ENCODE results near the gene ULK4.

The ULK4 gene

DNA sequence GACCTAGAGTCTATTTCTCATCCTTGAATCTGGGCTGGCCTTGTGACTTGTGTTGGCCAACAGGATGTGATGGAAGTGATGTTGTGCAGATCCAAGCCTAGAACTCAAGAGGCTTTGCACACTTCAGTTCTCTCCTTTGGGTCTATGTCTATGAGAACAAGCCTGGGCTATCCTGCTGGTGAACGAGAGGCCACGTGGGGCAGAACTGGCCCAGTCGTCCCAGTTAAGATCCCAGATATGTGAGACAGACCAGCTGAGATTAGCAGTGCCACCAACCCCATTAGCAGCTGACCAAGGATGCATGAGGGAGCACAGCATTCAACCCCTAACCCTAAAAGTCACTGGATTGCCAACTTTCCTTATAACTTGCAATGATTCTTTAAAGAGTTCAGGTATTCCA lies 662.9 kb downstream of the ULK4 start:
- H4K20me1 ChIP-seq (ENCODE audit: insufficient read depth, low read length, poor library complexity, severe bottlenecking), result no peaks in the 10 kb centered on the region
- TF ChIP-seq, protein P1, sequence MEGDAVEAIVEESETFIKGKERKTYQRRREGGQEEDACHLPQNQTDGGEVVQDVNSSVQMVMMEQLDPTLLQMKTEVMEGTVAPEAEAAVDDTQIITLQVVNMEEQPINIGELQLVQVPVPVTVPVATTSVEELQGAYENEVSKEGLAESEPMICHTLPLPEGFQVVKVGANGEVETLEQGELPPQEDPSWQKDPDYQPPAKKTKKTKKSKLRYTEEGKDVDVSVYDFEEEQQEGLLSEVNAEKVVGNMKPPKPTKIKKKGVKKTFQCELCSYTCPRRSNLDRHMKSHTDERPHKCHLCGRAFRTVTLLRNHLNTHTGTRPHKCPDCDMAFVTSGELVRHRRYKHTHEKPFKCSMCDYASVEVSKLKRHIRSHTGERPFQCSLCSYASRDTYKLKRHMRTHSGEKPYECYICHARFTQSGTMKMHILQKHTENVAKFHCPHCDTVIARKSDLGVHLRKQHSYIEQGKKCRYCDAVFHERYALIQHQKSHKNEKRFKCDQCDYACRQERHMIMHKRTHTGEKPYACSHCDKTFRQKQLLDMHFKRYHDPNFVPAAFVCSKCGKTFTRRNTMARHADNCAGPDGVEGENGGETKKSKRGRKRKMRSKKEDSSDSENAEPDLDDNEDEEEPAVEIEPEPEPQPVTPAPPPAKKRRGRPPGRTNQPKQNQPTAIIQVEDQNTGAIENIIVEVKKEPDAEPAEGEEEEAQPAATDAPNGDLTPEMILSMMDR (conservative IDR thresholded peaks at IDR 0.05; ENCODE audit: low read length), result no peak
- TF ChIP-seq EZH2phosphoT487 (IDR thresholded peaks at IDR 0.05; ENCODE audit: borderline replicate concordance), result no peak

DNA sequence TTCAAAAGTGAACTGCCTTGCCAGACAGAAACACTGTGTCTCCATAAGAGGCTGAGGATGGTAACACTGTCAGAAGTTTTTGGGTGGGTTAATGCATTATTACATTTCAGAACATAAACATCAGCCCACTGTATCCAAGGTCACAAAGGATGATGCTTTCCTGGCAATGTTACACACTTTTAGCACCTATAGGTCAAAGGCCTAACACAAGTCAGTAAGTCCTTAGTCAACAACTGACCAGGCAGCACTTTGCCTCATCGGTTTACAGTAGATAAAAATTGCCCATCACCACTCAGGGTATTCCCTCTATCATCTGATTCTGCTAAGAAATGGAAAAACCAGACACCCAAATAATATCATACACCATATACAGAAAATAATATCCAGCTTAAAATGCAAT lies 664.2 kb downstream of the ULK4 start:
- no peak overlapping the region for H3K4me2 ChIP-seq (ENCODE audit: low read depth, low read length, poor library complexity, severe bottlenecking)
- no peaks in the 10 kb centered on the region for H3K27me3 ChIP-seq (ENCODE audit: insufficient read depth, low read length, poor library complexity, severe bottlenecking)
- H4K20me1 ChIP-seq (ENCODE audit: insufficient read depth, low read length, poor library complexity, severe bottlenecking), result no peaks in the 10 kb centered on the region
- no peaks in the 10 kb centered on the region for H3F3A ChIP-seq (ENCODE audit: low read depth)
- no peak overlapping the region for H2AFZ ChIP-seq (ENCODE audit: low read length)
- no peaks in the 10 kb centered on the region for H3K9me3 ChIP-seq (ENCODE audit: insufficient read depth, low read depth, low read length)
- no peaks in the 10 kb centered on the region for H3K4me1 ChIP-seq (ENCODE audit: insufficient read depth, low read length, poor library complexity, severe bottlenecking)
- no peaks in the 10 kb centered on the region for H3K79me2 ChIP-seq (ENCODE audit: insufficient read depth, low read length)
- H3K9me2 ChIP-seq (replicated peaks; ENCODE audit: low read depth, low read length), result no peaks in the 10 kb centered on the region
- H3K4me3 ChIP-seq (ENCODE audit: low read length, poor library complexity, severe bottlenecking), result no peak overlapping the region
- TF ChIP-seq EZH2phosphoT487 (IDR thresholded peaks at IDR 0.05; ENCODE audit: borderline replicate concordance), result no peak
- H3K9ac ChIP-seq (ENCODE audit: low read depth, low read length, poor library complexity, severe bottlenecking), result no peak overlapping the region
- H3K36me3 ChIP-seq (ENCODE audit: insufficient read depth, low read length), result no peaks in the 10 kb centered on the region

More for the DNA sequence above, 662.9 kb downstream of the ULK4 start:
- Histone ChIP-seq H3K36me3 (ENCODE audit: insufficient read depth, low read length) (no peaks in the 10 kb centered on the region), H2AFZ (ENCODE audit: low read length) (no peak overlapping the region), H3K9ac (ENCODE audit: low read depth, low read length, poor library complexity, severe bottlenecking) (no peak overlapping the region), H3K27me3 (ENCODE audit: insufficient read depth, low read length, poor library complexity, severe bottlenecking) (no peaks in the 10 kb centered on the region), H3K9me2 (replicated peaks; ENCODE audit: low read depth, low read length) (no peaks in the 10 kb centered on the region), H3K9me3 (ENCODE audit: insufficient read depth, low read depth, low read length) (no peaks in the 10 kb centered on the region), H3K79me2 (ENCODE audit: insufficient read depth, low read length) (no peaks in the 10 kb centered on the region), H3F3A (ENCODE audit: low read depth) (no peaks in the 10 kb centered on the region), H3K4me3 (ENCODE audit: low read length, poor library complexity, severe bottlenecking) (no peak overlapping the region), H3K4me1 (ENCODE audit: insufficient read depth, low read length, poor library complexity, severe bottlenecking) (peaks cover 5% of the 10 kb centered on the region), H3K4me2 (ENCODE audit: low read depth, low read length, poor library complexity, severe bottlenecking) (no peak overlapping the region)

DNA sequence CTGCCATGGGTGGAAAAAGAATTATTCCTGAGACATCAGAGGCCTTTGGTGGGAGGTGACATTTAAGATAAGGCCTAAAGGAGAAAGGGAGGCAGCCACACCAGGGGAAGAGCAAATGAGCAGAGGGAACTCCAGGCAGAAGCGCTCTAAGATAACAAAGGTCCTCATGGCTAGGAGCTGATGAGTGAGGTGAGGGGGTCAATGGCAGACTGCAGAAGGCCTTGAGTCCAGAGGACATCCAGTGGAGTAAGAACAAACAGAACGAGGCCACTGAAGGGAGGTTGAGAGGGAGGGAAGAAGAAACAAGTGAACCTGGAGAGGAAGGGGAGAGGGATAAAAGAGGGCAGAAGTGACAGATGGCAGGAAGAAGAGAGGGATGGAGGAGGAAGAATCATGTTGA lies 665.3 kb downstream of the ULK4 start:
- no peak overlapping the region for H3K4me3 ChIP-seq (ENCODE audit: low read length, poor library complexity, severe bottlenecking)
- no peaks in the 10 kb centered on the region for H3F3A ChIP-seq (ENCODE audit: low read depth)
- H3K9me2 ChIP-seq (replicated peaks; ENCODE audit: low read depth, low read length), result no peaks in the 10 kb centered on the region
- H3K27me3 ChIP-seq (ENCODE audit: insufficient read depth, low read length, poor library complexity, severe bottlenecking), result no peaks in the 10 kb centered on the region
- no peaks in the 10 kb centered on the region for H3K9me3 ChIP-seq (ENCODE audit: insufficient read depth, low read depth, low read length)
- TF ChIP-seq, protein P1 (conservative IDR thresholded peaks at IDR 0.05; ENCODE audit: low read length), result no peak
- H3K4me2 ChIP-seq (ENCODE audit: low read depth, low read length, poor library complexity, severe bottlenecking), result no peak overlapping the region
- no peak overlapping the region for H3K9ac ChIP-seq (ENCODE audit: low read depth, low read length, poor library complexity, severe bottlenecking)
- H2AFZ ChIP-seq (ENCODE audit: low read length), result no peak overlapping the region
- no peaks in the 10 kb centered on the region for H4K20me1 ChIP-seq (ENCODE audit: insufficient read depth, low read length, poor library complexity, severe bottlenecking)
- H3K36me3 ChIP-seq (ENCODE audit: insufficient read depth, low read length), result no peaks in the 10 kb centered on the region
- H3K4me1 ChIP-seq (ENCODE audit: insufficient read depth, low read length, poor library complexity, severe bottlenecking), result no peaks in the 10 kb centered on the region
- no peaks in the 10 kb centered on the region for H3K79me2 ChIP-seq (ENCODE audit: insufficient read depth, low read length)

DNA sequence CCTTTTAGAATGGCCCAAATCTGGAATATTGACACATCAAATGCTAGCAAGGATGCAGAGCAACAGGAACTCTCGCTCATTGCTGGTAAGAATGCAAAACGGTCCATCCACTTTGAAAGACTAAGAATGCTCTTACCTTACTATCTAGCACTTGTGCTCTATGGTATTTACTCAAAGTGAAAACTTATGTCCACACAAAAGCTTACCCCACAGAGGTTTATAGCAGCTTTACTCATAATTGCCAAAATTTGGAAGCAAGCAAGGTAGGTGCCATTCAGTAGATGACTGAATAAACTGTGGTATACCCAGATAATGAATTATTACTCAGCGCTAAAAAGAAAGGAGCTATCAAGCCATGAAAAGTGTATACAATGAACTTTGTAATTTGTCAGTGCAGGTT lies 666.2 kb downstream of the ULK4 start:
- Histone ChIP-seq H3K36me3 (ENCODE audit: insufficient read depth, low read length) (no peaks in the 10 kb centered on the region), H3K27me3 (ENCODE audit: insufficient read depth, low read length, poor library complexity, severe bottlenecking) (no peaks in the 10 kb centered on the region), H2AFZ (ENCODE audit: low read length) (no peak overlapping the region), H3F3A (ENCODE audit: low read depth) (no peaks in the 10 kb centered on the region), H3K79me2 (ENCODE audit: insufficient read depth, low read length) (no peaks in the 10 kb centered on the region), H3K4me3 (ENCODE audit: low read length, poor library complexity, severe bottlenecking) (no peak overlapping the region), H3K4me1 (ENCODE audit: insufficient read depth, low read length, poor library complexity, severe bottlenecking) (no peaks in the 10 kb centered on the region), H3K9me3 (ENCODE audit: insufficient read depth, low read depth, low read length) (no peaks in the 10 kb centered on the region), H3K4me2 (ENCODE audit: low read depth, low read length, poor library complexity, severe bottlenecking) (no peak overlapping the region), H4K20me1 (ENCODE audit: insufficient read depth, low read length, poor library complexity, severe bottlenecking) (no peaks in the 10 kb centered on the region), H3K9me2 (replicated peaks; ENCODE audit: low read depth, low read length) (no peaks in the 10 kb centered on the region), H3K9ac (ENCODE audit: low read depth, low read length, poor library complexity, severe bottlenecking) (no peak overlapping the region)
- TF ChIP-seq, protein P1 (conservative IDR thresholded peaks at IDR 0.05; ENCODE audit: low read length), result no peak
- TF ChIP-seq EZH2phosphoT487 (IDR thresholded peaks at IDR 0.05; ENCODE audit: borderline replicate concordance), result no peak
